ENCODE results near the gene DPF3. TPM values are rescaled to one million over a fixed set of nuclear protein-coding genes. Genes with fewer than 3 reads are reported as not detected.

Gene DPF3
- total RNA-seq, 1 donor from 2014 or later: 0.99 TPM

DNA sequence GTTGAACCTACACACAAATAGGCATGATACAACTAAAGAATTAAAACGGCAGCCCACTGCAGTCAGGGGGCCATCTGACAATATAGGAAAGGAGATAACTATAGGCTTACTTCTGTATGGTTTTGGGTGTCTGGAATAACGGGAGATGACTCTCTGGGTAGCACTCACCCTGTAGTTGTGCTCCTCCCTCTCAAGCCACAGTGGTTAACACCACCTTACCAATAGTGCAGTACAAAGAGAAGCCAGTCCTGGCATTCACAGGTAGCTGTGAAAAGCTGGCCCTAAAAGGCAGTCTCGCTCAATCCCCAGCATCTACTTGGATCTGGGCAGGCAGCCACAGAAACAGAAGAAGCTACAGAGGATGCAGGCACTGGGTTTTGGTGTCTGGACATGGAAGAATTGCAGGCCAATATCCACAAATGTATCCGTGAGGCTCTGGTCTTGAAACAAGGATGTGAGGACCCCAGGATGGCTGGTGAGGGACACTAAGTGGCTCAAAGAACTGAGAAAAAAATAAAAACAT is 93.0 kb downstream of the DPF3 start:
- DNase-seq (ENCODE audit: low read depth in 2 of 2): no peak

- DNase-seq (ENCODE audit: low read depth in 2 of 2): no peak
These were observed 93.6 kb downstream of the DPF3 start for GRCh38 chr14:72800296-72800695.

DNA sequence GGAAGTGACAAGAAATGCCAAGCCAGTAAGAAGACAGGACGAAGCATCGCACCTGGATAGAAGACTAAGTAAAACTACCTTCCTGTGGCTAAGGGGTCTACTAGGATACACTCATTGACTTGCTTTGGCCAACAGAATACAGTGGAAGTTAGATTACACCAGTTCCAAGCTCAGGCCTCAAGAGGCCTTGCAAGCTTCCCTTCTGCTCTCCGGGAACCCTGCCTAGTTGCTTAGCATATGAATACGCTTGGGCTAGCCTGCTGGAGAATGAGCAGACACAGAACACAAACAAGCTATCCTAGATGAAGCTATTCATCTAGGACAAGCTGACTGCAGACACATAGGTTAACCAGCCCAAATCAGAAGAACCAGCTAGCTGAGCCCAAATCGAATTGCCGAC is 97.0 kb downstream of the DPF3 start:
- DNase-seq (ENCODE audit: low read depth in 2 of 2): no peak

DNA sequence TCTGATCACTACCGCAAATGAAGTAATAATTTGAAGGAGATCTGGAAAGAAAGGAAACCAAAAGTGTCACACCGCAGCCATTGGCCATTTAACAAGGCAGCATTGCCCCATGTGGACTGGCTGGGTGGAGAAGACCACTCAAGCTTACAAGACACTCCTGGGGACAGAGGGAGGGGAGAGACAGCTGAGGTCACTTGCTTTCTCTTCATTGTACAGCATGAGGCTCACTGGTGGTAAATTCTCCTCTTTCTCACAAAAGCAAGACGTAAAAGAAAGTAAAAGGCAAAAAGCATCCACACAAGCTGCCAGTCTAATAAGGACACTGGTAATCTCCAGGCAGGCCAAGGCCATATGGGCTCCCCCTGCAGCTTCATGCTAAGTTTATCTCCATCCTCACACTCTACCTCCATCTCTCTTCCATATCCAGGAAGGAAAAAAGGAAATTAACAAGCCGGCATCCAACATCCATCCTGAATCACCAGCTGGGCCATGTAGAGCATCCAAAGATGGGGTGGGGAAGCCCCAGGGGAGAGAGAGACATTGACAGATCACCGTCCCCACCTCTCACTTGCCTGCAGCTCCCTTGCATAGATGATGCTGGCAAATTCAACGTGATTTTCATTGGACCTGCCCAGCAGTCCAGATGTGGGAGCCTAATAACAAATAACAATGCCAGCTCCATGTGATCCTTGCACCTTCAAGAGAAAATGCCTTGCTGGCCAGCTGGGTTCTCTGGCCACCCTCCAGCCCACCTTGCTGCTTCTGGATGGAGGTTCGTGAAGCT is 100.6 kb downstream of the DPF3 start:
- no peak for DNase-seq (ENCODE audit: low read depth in 2 of 2)

DNA sequence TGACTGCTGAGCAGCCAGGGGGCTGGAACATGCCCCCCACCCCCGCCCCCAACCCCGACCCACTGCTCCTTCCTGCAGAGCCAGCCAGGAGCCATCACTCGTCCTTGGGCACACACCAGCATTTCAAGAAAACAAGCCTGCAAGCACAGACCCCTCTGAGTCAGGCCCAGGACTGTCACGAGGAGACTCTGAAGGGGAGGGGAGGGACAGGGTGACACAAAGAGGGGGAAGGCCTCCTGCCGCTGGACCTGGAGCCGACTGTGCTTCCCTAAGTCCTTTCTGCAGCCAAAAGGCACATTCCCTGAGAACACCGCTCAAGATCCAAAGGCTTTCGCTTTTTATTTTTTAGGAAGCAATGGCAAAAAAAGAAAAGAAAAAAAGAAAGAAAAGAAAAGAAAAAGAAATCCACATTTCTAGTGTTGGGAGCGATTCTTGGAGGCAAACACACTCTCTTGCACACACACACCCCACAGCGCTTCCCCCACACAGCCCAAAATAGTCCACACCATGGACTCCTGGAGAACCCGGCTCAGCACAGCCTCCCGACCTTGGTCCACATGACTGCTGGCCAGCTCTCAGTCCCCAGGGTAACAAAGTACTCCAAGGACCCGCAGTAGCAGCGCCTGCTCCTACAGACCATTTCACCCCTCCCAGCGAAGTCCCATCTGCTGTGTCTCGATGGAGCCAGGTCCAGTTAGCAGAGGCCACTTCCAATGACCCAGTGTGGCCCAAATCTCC is 101.7 kb downstream of the DPF3 start:
- DNase-seq (ENCODE audit: low read depth in 2 of 2): no peak

GRCh38 chr14:72790887-72791566 is 102.9 kb downstream of the DPF3 start:
- DNase-seq (ENCODE audit: low read depth in 2 of 2): no peak

DNA sequence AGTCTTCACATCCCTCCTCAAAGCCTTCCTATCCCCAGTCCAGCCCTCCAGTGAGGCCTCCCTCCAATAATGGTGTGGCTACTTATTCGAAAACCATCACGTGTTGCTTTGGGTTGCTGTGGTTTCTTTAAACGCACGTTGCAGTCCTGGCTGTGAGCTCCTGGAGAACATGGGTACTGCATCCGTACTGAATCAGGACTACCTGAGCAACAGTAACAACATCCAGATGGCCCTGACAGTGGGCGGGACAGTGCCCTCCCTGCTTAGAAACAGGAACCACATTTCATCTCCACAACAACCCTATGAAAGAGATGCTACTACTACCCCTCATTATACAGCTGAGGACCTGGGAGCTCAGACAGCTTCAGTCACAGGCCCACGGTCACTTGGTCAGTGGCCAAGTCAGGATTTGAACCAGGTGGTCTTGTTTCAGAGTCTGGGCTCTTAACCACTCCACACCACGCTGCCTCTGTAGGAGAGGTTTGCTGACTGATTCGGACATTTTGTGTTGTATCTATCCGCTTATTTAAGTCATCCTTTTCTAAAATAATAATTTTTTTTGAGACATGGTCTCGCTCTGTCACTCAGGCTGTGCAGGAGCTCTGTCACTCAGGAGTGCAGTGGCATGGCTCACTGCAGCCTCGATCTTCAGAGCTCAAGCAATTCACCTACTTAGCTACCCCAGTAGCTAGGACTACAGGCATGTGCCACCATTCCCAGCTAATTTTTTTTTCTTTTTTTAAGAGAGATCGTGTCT is 104.8 kb downstream of the DPF3 start:
- DNase-seq (ENCODE audit: low read depth in 2 of 2): no peak

DNA sequence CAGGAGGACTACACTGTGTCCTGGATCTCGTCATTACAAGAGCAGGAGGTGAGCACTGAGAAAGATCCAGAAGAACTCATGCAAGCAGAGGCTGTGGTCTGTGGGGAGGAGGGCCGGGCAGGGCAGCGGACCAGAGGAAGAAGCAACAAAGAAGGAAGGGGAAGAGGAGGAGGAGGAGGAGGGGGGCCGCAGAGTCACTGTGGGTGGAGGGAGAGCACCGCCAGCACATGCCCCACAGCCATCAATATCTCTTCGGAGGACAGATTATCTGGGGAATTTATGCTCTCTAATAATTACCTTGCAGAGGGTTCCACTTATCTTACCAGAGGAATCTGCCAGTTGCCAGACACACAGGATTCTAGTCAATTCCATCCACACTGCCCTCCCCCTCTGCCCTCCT is 105.6 kb downstream of the DPF3 start:
- no peak for DNase-seq (ENCODE audit: low read depth in 2 of 2)

DNA sequence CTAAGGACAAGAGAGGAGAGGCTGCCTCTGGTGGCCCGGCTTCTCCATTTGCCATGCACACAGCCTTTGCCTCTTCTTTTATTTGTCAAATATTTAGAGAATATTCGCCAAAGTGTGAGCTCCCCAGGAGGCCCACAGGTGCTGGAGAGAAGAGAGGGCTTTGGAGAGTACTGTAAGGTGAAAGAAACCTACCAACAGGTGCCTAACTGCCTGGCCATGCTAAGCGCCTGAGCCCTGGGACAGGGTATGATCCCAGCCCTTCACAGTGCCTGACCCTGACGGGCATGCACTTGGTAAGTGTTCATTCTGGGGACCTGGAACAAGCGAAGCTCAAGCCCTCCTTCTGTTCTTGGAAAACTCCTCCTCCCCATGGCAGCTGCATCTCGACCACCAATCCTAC is 106.1 kb downstream of the DPF3 start:
- no peak for DNase-seq (ENCODE audit: low read depth in 2 of 2)

DNA sequence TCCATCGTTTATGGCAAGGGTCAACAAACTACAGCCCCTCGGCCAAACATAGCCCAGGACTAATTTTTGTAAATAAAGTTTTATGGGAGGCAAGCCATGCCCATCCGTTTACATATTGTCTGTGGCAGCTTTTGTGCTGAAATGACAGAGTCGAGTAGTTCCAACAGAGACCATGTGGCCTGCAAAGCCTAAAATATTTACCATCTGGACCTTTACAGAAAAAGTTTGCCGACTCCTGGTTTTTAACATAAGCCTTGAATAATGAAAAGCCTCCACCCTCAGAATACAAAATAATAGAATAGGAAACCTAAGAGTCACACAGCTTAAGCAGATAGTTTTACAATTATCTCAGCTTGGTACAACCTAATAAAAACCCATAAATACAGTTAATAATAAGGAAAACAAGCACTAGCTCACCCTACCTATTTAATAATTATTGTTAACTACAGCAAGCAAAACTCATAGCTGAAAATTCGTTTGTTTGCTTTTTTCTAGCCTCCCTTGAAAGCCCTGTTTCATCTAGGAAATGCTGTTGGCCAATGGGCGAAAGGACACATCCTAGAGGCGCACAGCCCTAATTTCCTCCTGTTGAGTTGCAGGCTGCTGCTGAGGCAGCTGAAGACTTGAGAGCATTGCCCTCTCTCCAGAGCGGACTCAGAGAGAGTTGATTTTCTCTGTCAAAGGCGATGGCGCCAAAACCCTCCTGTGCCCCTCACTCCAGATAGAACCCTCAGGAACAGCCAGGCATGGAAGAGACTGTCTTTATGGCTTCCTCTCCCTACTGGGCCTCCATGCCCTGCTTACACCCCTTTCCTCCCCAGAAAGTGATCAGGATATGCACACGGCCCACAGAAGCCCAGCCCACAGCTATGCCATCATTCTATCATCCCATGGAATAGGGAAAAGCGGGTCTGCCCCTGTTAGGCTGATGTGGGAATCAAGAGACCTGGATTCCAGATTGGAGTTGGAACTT is 107.2 kb downstream of the DPF3 start:
- no peak for DNase-seq (ENCODE audit: low read depth in 2 of 2)

DNA sequence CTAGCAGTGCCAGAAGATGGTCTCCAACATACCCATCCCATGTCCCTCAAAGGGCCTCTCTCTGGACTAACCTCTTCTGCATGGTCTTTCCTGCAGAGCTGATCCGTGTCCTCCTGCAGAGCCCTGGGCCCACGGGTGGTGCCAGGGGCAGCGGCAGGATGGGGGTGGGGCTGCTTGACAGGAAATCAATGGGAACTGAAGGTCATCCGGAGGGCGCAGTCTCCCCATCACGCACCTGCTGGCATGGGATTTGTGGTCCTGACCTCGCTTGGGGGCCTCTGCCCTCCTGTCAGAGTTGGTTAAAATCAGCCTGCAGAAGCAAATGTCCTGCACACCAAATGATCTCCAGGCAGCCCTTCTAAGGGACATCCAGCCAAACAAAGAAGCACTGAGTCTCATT is 110.2 kb downstream of the DPF3 start:
- DNase-seq (ENCODE audit: low read depth in 2 of 2): no peak

GRCh38 chr14:72782817-72783216 is 111.1 kb downstream of the DPF3 start:
- DNase-seq (ENCODE audit: low read depth in 2 of 2): no peak

GRCh38 chr14:72781561-72782508 is 112.1 kb downstream of the DPF3 start:
- peak in 1 of 2 donors; percentile 62 for DNase-seq (ENCODE audit: low read depth in 2 of 2)

- no peak for DNase-seq (ENCODE audit: low read depth in 2 of 2)
These were observed 113.2 kb downstream of the DPF3 start for GRCh38 chr14:72780751-72781150.

- DNase-seq (ENCODE audit: low read depth in 2 of 2): no peak
These were observed 114.2 kb downstream of the DPF3 start for GRCh38 chr14:72779679-72780078.

- DNase-seq (ENCODE audit: low read depth in 2 of 2): no peak
These were observed 116.3 kb downstream of the DPF3 start for GRCh38 chr14:72777636-72778035.

- no peak for DNase-seq (ENCODE audit: low read depth in 2 of 2)
These were observed 117.1 kb downstream of the DPF3 start for GRCh38 chr14:72776701-72777261.

GRCh38 chr14:72775923-72776554 is 117.9 kb downstream of the DPF3 start:
- DNase-seq (ENCODE audit: low read depth in 2 of 2): no peak

All from lung microvascular endothelial cell (primary cell).